ENCODE results near the gene SEPTIN11. TPM values are rescaled to one million over a fixed set of nuclear protein-coding genes. Genes with fewer than 3 reads are reported as not detected.

SEPTIN11 gene
- total and polyA plus RNA-seq, 9 of the 15 experiments (the other 6 are each of a cell fraction or from before 2014, with no cell fraction given) = 25.7 to 142 (median 84.3) TPM

DNA sequence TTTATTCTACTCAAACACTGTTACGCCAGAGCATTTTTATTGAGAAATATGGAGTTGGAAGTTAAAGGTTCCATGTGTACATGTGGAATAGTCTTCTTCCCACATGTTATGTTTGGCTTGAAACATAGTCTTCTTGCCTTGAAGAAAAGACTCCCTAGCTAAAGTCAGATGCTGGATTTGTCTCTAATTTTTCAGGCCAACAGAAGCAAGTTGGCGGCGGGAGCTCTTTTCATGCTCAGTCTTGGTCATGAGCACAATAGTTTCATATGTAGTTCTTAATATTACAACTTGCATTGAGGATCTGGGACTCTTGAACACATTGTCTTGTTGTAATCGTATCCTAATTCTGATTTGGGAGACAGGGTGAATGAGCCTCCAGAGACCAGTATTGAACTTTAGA, 19.4 kb downstream of the SEPTIN11 start:
- intact Hi-C loops (cut with micrococcal nuclease) = no loop called here
- POLR2A ChIA-PET = interaction anchor here (1.8 kb wide), 1 partner anchor 18 kb away, joined by 7 read pairs; no protein-coding TSS in a partner anchor
- 95% methylated on average over 4 of the region's 4 CpGs for WGBS (ENCODE audit: insufficient coverage, low coverage, missing lambda C conversion rate)

GRCh38 chr4:76969495-76969894, 19.9 kb downstream of the SEPTIN11 start:
- POLR2A ChIA-PET = interaction anchor here (1.8 kb wide), 1 partner anchor 18 kb away, joined by 7 read pairs; no protein-coding TSS in a partner anchor
- Histone ChIP-seq H3K9me3 (replicated peaks; ENCODE audit: control insufficient read depth, insufficient read depth, low read depth, low read length) (no peaks in the 10 kb centered on the region), H3K4me2 (ENCODE audit: insufficient read depth, low read length) (no peak overlapping the region), H3K79me2 (ENCODE audit: control insufficient read depth, insufficient read depth, low read length) (peaks cover 18% of the 10 kb centered on the region; the same call in 2 of the 3 replicates), H3K4me1 (replicated peaks in 1 of 2; ENCODE audit: control insufficient read depth in 2 of 2, insufficient read depth in 2 of 2, low read length in 2 of 2) (peaks cover 0 to 11% of the 10 kb centered on the region in 2 experiments; a peak in 3 of 5 replicates), H3K9me1 (ENCODE audit: control insufficient read depth, insufficient read depth, low read length) (no peaks in the 10 kb centered on the region), H4K20me1 (replicated peaks; ENCODE audit: control insufficient read depth, insufficient read depth, low read length) (no peaks in the 10 kb centered on the region), H2AFZ (ENCODE audit: low read depth, low read length) (no peak overlapping the region), H3K4me3 (no peak overlapping the region), H3K9ac (ENCODE audit: insufficient read depth in 1 of 2, low read depth in 2 of 2, low read length in 2 of 2) (no peak overlapping the region), H3K36me3 (ENCODE audit: control insufficient read depth, insufficient read depth, low read length) (no peaks in the 10 kb centered on the region; the same call in 2 of the 3 replicates), H3K27ac (ENCODE audit: extremely low read depth, low read depth, low read length) (no peak overlapping the region), H3K27me3 (ENCODE audit: control insufficient read depth in 2 of 2, insufficient read depth in 2 of 2, low read length in 2 of 2) (no peaks in the 10 kb centered on the region)
- FAIRE-seq (no peak), ATAC-seq (peak; percentile 65; the same call in 1 of the 3 replicates), DNase-seq (ENCODE audit: extremely low read depth in 1 of 4, low spot score in 3 of 4) (peak in 3 of 4 experiments; percentile 16 to 30 (median 29))
- BruUV-seq (replicated peaks) = no TSS peak
- in situ Hi-C loops (cut with MboI) = no loop called here
- WGBS (ENCODE audit: insufficient coverage, low coverage, missing lambda C conversion rate) = 16% methylated on average over 3 of the region's 3 CpGs
- CTCF ChIA-PET (ENCODE audit: low intra/inter-chr PET ratio) = no interaction called here
- intact Hi-C loops (cut with micrococcal nuclease) = no loop called here
- no peak for TF ChIP-seq HOMEZ (CRISPR knock-in tag; IDR thresholded peaks at IDR 0.05)
- TF ChIP-seq TEAD4 (IDR thresholded peaks at IDR 0.05; ENCODE audit: low read length) = peak; percentile 71
- TF ChIP-seq TEAD4 (CRISPR knock-in tag; IDR thresholded peaks at IDR 0.05; ENCODE audit: borderline replicate concordance) = no peak
- TF ChIP-seq SIX5 (IDR thresholded peaks at IDR 0.05; ENCODE audit: borderline replicate concordance in 1 of 2, insufficient read depth in 1 of 2, low read depth in 1 of 2, low read length in 2 of 2) = no peak
- no peak for TF ChIP-seq GABPA (tag; conservative IDR thresholded peaks at IDR 0.05; ENCODE audit: low read depth)
- no peak for TF ChIP-seq NFYB (IDR thresholded peaks at IDR 0.05; ENCODE audit: extremely low read depth, insufficient read length)
- no peak for TF ChIP-seq POLR2B (IDR thresholded peaks at IDR 0.05; ENCODE audit: low read depth, partially characterized antibody)
- no peak for TF ChIP-seq ZNF224 (CRISPR knock-in tag; IDR thresholded peaks at IDR 0.05)
- TF ChIP-seq CHCHD3 (CRISPR knock-in tag; IDR thresholded peaks at IDR 0.05) = no peak
- no peak for TF ChIP-seq ZBED1 (IDR thresholded peaks at IDR 0.05)
- TF ChIP-seq MCM2 (IDR thresholded peaks at IDR 0.05; ENCODE audit: low read depth) = no peak

More for the DNA sequence above, 19.4 kb downstream of the SEPTIN11 start:
- FAIRE-seq (no peak), DNase-seq (ENCODE audit: extremely low read depth in 1 of 4, low spot score in 3 of 4) (no peak), ATAC-seq (no peak)
- BruUV-seq (replicated peaks) = no TSS peak
- H3K36me3 ChIP-seq (ENCODE audit: control insufficient read depth, insufficient read depth, low read length) = no peaks in the 10 kb centered on the region; the same call in 2 of the 3 replicates
- TF ChIP-seq SIX5 (IDR thresholded peaks at IDR 0.05; ENCODE audit: borderline replicate concordance in 1 of 2, insufficient read depth in 1 of 2, low read depth in 1 of 2, low read length in 2 of 2) (no peak), HLTF (IDR thresholded peaks at IDR 0.05) (no peak), MCM3 (IDR thresholded peaks at IDR 0.05) (no peak)
- TF ChIP-seq, protein P1, sequence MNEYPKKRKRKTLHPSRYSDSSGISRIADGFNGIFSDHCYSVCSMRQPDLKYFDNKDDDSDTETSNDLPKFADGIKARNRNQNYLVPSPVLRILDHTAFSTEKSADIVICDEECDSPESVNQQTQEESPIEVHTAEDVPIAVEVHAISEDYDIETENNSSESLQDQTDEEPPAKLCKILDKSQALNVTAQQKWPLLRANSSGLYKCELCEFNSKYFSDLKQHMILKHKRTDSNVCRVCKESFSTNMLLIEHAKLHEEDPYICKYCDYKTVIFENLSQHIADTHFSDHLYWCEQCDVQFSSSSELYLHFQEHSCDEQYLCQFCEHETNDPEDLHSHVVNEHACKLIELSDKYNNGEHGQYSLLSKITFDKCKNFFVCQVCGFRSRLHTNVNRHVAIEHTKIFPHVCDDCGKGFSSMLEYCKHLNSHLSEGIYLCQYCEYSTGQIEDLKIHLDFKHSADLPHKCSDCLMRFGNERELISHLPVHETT (CRISPR knock-in tag; conservative IDR thresholded peaks at IDR 0.05 in 1 of 2, IDR thresholded peaks at IDR 0.05 in 1 of 2) = no peak
- H3K9me3 ChIP-seq (replicated peaks; ENCODE audit: control insufficient read depth, insufficient read depth, low read depth, low read length) = no peaks in the 10 kb centered on the region
- no peak overlapping the region for H3K9ac ChIP-seq (ENCODE audit: insufficient read depth in 1 of 2, low read depth in 2 of 2, low read length in 2 of 2)
- no peak overlapping the region for H3K4me3 ChIP-seq
- no peak overlapping the region for H3K27ac ChIP-seq (ENCODE audit: extremely low read depth, low read depth, low read length)
- in situ Hi-C loops (cut with MboI) = no loop called here
- no peaks in the 10 kb centered on the region for H4K20me1 ChIP-seq (replicated peaks; ENCODE audit: control insufficient read depth, insufficient read depth, low read length)
- CTCF ChIA-PET (ENCODE audit: low intra/inter-chr PET ratio) = no interaction called here
- H3K79me2 ChIP-seq (ENCODE audit: control insufficient read depth, insufficient read depth, low read length) = peaks cover 24% of the 10 kb centered on the region; the same call in 2 of the 3 replicates
- H3K4me1 ChIP-seq (replicated peaks in 1 of 2; ENCODE audit: control insufficient read depth in 2 of 2, insufficient read depth in 2 of 2, low read length in 2 of 2) = peaks cover 0 to 11% of the 10 kb centered on the region in 2 experiments; a peak in 3 of 5 replicates
- no peak overlapping the region for H2AFZ ChIP-seq (ENCODE audit: low read depth, low read length)
- H3K4me2 ChIP-seq (ENCODE audit: insufficient read depth, low read length) = no peak overlapping the region
- no peaks in the 10 kb centered on the region for H3K27me3 ChIP-seq (ENCODE audit: control insufficient read depth in 2 of 2, insufficient read depth in 2 of 2, low read length in 2 of 2)
- no peaks in the 10 kb centered on the region for H3K9me1 ChIP-seq (ENCODE audit: control insufficient read depth, insufficient read depth, low read length)
